GM19193 (cell line): ENCODE results near the gene ZNF680.

Experiments
- POLR2A ChIP-seq: IDR thresholded peaks from 4 replicates; pipeline ENCODE4 v1.6.1; 2011; ENCODE audit not compliant: insufficient read depth, insufficient read length; ENCODE audit errors: extremely low read depth

The ZNF680 gene

GRCh38 chr7:64504581-64505120 is 58.2 kb downstream of the ZNF680 start:
- no peak for TF ChIP-seq POLR2A

GRCh38 chr7:64498270-64498669 is 64.6 kb downstream of the ZNF680 start:
- TF ChIP-seq POLR2A, result no peak

GRCh38 chr7:64494912-64495461 is 67.9 kb downstream of the ZNF680 start:
- TF ChIP-seq POLR2A, result no peak

- TF ChIP-seq POLR2A, result no peak
These were observed 77.2 kb downstream of the ZNF680 start for GRCh38 chr7:64485623-64486022.
